ENCODE data around the gene GALNT2. TPM values are rescaled to one million over a fixed set of nuclear protein-coding genes. Genes with fewer than 3 reads are reported as not detected.

The GALNT2 gene
- total RNA-seq, 5 donors from 2014 or later (not counting 1 experiment from before 2014, with no cell fraction given), result 22.2 to 29.7 (median 23.5) TPM

DNA sequence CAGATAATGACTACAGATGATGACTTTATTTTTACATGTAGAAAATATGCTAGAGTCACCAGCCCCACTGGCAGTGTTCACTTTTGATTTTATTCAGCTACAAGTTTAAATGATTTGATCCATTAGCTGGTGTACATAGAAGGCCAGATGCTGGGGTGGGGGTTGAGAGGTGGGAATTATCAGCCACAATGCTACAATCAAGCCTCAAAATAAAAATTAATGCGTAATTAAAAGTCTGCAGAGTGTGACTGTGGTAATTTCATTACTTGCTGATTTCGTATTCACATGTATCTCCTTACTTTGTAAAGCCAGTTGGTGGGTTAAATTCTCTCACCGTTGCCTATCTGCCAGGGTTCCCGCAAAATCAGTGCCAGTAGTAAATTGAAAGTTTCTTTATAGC lies 109.3 kb downstream of the GALNT2 start:
- H3K4me1 Mint-ChIP-seq, result peaks cover 19 to 42% (median 34%) of the 10 kb centered on the region in 3 donors
- WGBS (ENCODE audit: insufficient coverage), result no CpG with 5 or more reads among the region's 4 CpGs
- H3K36me3 ChIP-seq (ENCODE audit: control insufficient read depth in 2 of 2, extremely low read depth in 1 of 2, insufficient read depth in 1 of 2, low read length in 1 of 2), result no peaks in the 10 kb centered on the region
- DNase-seq (no peak), ATAC-seq (replicated peaks in 1 of 4) (no peak)
- no peaks in the 10 kb centered on the region for H3K9me3 Mint-ChIP-seq
- no peaks in the 10 kb centered on the region for H3K27me3 ChIP-seq (replicated peaks in 1 of 2; ENCODE audit: control insufficient read depth in 2 of 2, extremely low read depth in 1 of 2, insufficient read depth in 2 of 2, low read length in 1 of 2)
- no peaks in the 10 kb centered on the region for H3K27me3 Mint-ChIP-seq
- H3K27ac Mint-ChIP-seq, result no peak overlapping the region
- POLR2A ChIA-PET, result no interaction called here
- H3K36me3 Mint-ChIP-seq, result peaks cover 37% of the 10 kb centered on the region
- H3K9me3 ChIP-seq, result no peaks in the 10 kb centered on the region
- no peak overlapping the region for H3K4me3 ChIP-seq (ENCODE audit: control insufficient read depth in 1 of 2, extremely low read depth in 1 of 2, low read length in 1 of 2)
- CTCF ChIA-PET, result no interaction called here
- no peak overlapping the region for H3K4me3 Mint-ChIP-seq
- H3K4me1 ChIP-seq (ENCODE audit: control insufficient read depth in 1 of 2, extremely low read depth in 1 of 2, insufficient read depth in 2 of 2, low read length in 2 of 2), result peaks cover 0 to 3% of the 10 kb centered on the region in 2 experiments
- H3K27ac ChIP-seq (ENCODE audit: low read length), result no peak overlapping the region

DNA sequence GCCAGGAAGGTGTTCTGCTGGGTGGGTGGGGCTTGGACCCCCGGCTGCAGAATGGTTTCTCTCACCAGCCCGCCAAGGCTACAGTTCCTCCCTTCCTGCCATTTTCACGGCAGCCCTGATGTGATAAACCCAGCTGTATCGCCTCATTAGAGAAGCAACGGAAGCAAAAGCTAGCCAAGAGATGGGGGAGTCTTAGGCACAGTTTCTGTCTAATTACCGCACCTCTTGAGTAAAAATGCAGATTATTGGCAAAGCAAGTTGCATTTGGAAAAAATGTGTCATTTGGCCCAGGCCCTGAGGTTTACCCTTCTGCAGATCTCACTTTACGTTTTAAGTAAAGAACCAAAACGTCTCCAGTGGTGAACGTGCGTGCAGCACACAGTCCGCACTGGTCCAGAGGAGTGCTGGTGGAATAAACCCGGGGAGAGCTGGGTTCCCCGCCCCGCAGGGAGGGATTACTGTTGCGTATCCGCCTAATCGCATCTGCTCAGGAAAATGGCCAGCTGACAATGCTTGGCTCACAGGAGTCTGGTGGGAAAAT lies 109.9 kb downstream of the GALNT2 start:
- Mint-ChIP-seq H3K4me1 (peaks cover 19 to 42% (median 36%) of the 10 kb centered on the region in 3 donors), H3K4me3 (no peak overlapping the region), H3K27me3 (no peaks in the 10 kb centered on the region), H3K27ac (no peak overlapping the region), H3K9me3 (no peaks in the 10 kb centered on the region), H3K36me3 (peaks cover 37% of the 10 kb centered on the region)
- Histone ChIP-seq H3K36me3 (ENCODE audit: control insufficient read depth in 2 of 2, extremely low read depth in 1 of 2, insufficient read depth in 1 of 2, low read length in 1 of 2) (no peaks in the 10 kb centered on the region), H3K9me3 (no peaks in the 10 kb centered on the region), H3K27ac (ENCODE audit: low read length) (no peak overlapping the region), H3K27me3 (replicated peaks in 1 of 2; ENCODE audit: control insufficient read depth in 2 of 2, extremely low read depth in 1 of 2, insufficient read depth in 2 of 2, low read length in 1 of 2) (no peaks in the 10 kb centered on the region), H3K4me1 (ENCODE audit: control insufficient read depth in 1 of 2, extremely low read depth in 1 of 2, insufficient read depth in 2 of 2, low read length in 2 of 2) (peaks cover 0 to 3% of the 10 kb centered on the region in 2 experiments), H3K4me3 (ENCODE audit: control insufficient read depth in 1 of 2, extremely low read depth in 1 of 2, low read length in 1 of 2) (no peak overlapping the region)
- no peak for ATAC-seq (replicated peaks in 1 of 4)
- POLR2A ChIA-PET, result interaction anchor here in 1 of 2 donors (0.5 kb wide), 1 partner anchor 10 kb away, joined by 3 read pairs; no protein-coding TSS in a partner anchor
- CTCF ChIA-PET, result interaction anchor here in 1 of 2 donors (0.7 kb wide), 1 partner anchor 9 kb away, joined by 4 read pairs; no protein-coding TSS in a partner anchor
- 81% methylated on average over 12 of the region's 17 CpGs for WGBS (ENCODE audit: insufficient coverage)
- DNase-seq, result peak in 1 of 35 experiments; percentile 4

DNA sequence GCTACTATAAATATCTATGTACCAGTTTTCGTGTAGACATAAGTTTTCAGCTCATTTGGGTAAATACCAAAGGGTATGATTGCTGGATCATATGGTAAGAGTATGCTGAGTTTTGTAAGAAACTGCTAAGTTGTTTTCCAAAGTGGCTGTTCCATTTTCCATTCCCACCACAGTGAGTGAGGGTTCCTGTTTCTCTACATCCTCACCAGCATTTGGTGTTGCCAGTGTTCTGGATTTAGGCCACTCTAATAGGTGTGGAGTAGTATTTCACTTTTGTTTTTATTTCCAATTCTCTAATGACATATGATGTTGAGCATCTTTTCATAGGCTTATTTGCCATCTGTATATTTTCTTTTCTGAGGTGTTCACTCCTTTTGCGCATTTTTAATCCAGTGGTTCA lies 112.2 kb downstream of the GALNT2 start:
- Mint-ChIP-seq H3K4me1 (peaks cover 15 to 25% (median 20%) of the 10 kb centered on the region in 3 donors), H3K36me3 (peaks cover 34% of the 10 kb centered on the region), H3K27me3 (no peaks in the 10 kb centered on the region), H3K27ac (no peak overlapping the region), H3K4me3 (no peak overlapping the region), H3K9me3 (no peaks in the 10 kb centered on the region)
- ATAC-seq (replicated peaks in 1 of 4), result no peak
- no peaks in the 10 kb centered on the region for H3K36me3 ChIP-seq (ENCODE audit: control insufficient read depth in 2 of 2, extremely low read depth in 1 of 2, insufficient read depth in 1 of 2, low read length in 1 of 2)
- H3K9me3 ChIP-seq, result no peaks in the 10 kb centered on the region
- no peaks in the 10 kb centered on the region for H3K27me3 ChIP-seq (replicated peaks in 1 of 2; ENCODE audit: control insufficient read depth in 2 of 2, extremely low read depth in 1 of 2, insufficient read depth in 2 of 2, low read length in 1 of 2)
- DNase-seq, result no peak
- H3K4me3 ChIP-seq (ENCODE audit: control insufficient read depth in 1 of 2, extremely low read depth in 1 of 2, low read length in 1 of 2), result no peak overlapping the region
- no peak overlapping the region for H3K27ac ChIP-seq (ENCODE audit: low read length)
- no peaks in the 10 kb centered on the region for H3K4me1 ChIP-seq (ENCODE audit: control insufficient read depth in 1 of 2, extremely low read depth in 1 of 2, insufficient read depth in 2 of 2, low read length in 2 of 2)
- CTCF ChIA-PET, result interaction anchor here in 1 of 2 donors (0.8 kb wide), 1 partner anchor 11 kb away, joined by 5 read pairs; no protein-coding TSS in a partner anchor
- no CpG with 5 or more reads among the region's 2 CpGs for WGBS (ENCODE audit: insufficient coverage)
- POLR2A ChIA-PET, result no interaction called here

DNA sequence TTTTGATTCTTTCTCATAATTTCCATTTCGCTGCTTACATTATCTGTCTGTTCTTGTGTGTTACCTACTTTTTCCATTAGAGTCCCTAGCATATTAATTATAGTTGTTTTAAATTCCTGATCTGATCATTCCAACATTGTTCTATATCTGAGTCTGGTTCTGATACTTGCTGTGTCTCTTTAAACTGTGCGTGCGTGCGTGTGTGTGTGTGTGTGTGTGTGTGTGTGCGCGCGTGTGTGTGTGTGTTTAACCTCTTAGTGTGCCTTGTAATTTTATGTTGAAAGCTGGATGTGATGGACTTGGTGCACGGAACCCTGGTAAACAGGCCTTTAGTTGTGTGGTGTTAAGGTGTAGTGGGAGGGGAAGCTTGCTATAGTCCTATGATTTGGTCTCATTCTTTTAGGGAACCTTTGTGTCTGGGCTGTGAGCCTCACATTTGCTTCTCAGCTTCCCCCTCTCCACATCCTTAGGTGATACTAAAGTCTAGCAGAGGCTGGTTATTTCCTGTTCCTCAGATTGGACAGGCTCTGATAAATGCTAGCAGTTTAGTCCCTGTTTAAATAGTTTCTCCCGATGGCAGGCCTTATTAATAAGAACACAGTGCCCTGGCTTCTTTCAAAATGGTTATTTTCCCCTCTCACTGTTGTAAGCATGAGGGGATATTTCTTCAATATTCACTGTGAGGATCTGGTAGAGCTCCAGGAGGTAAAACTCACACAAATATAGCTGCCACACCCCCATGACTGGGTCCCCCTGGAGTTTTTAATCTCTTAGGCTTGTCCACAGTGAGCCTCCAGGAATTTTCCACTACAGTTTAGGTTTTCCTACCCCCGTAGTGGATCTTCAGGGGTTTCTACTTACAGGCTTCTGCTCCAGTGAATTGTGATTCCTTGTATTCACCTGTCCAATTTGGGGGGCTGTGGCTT lies 118.3 kb downstream of the GALNT2 start:
- Mint-ChIP-seq H3K4me1 (peaks cover 35 to 48% (median 48%) of the 10 kb centered on the region in 3 donors), H3K36me3 (peaks cover 26% of the 10 kb centered on the region)
- WGBS (ENCODE audit: insufficient coverage), result 75% methylated on average over 6 of the region's 10 CpGs

DNA sequence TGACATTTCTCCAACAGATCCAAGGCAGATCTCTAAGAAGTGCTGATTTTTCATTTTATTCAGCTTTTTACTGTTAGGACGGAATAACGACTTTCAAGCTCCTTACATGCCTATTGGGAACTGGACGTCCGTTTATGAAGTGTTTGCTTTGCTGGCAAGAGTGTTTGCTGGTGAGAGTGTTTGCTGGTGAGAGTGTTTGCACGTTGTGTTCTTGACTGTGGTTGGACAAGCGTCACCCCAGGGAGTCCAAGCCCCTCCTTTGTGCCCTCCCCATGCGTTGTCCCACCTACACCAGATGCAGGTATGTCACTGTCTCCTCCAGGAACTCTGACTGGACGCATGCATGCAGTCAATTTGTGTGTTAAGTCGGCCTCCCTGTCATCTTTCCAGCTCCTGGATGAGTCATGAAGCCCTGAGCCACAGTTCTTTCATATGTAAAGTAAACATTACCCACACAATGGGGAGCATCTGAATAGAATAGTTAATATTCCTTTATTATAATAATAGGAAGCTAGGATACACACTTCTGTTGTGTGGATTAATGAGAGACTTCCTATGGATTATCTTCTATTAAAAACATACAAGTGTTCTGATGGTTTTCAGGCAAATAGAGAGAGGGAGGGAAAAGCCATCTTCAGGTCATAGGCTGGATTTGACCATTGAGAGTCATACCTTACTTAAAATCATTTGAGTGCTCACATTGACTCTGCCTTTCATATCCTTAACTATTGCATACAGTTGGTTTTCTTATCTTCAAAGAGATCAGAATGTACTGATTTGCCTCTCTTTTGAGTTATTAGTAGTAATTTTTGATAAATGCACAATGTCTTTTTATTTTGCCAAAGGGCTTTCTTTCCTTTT lies 119.2 kb downstream of the GALNT2 start:
- 94% methylated on average over 6 of the region's 9 CpGs for WGBS (ENCODE audit: insufficient coverage)
- Mint-ChIP-seq H3K36me3 (peaks cover 19% of the 10 kb centered on the region), H3K4me3 (peak overlapping the region in 1 of 3 donors; percentile 47), H3K4me1 (peaks cover 40 to 56% (median 55%) of the 10 kb centered on the region in 3 donors), H3K27ac (no peak overlapping the region), H3K9me3 (peaks cover 0 to 6% (median 0%) of the 10 kb centered on the region in 3 donors), H3K27me3 (no peaks in the 10 kb centered on the region)
- no peaks in the 10 kb centered on the region for H3K36me3 ChIP-seq (ENCODE audit: control insufficient read depth in 2 of 2, extremely low read depth in 1 of 2, insufficient read depth in 1 of 2, low read length in 1 of 2)
- CTCF ChIA-PET, result no interaction called here
- POLR2A ChIA-PET, result no interaction called here
- H3K4me1 ChIP-seq (ENCODE audit: control insufficient read depth in 1 of 2, extremely low read depth in 1 of 2, insufficient read depth in 2 of 2, low read length in 2 of 2), result peaks cover 14 to 28% of the 10 kb centered on the region in 2 experiments
- ATAC-seq (replicated peaks in 1 of 4), result no peak
- no peaks in the 10 kb centered on the region for H3K27me3 ChIP-seq (replicated peaks in 1 of 2; ENCODE audit: control insufficient read depth in 2 of 2, extremely low read depth in 1 of 2, insufficient read depth in 2 of 2, low read length in 1 of 2)
- H3K9me3 ChIP-seq, result no peaks in the 10 kb centered on the region
- no peak overlapping the region for H3K27ac ChIP-seq (ENCODE audit: low read length)
- DNase-seq, result no peak
- no peak overlapping the region for H3K4me3 ChIP-seq (ENCODE audit: control insufficient read depth in 1 of 2, extremely low read depth in 1 of 2, low read length in 1 of 2)

More for the DNA sequence above, 118.3 kb downstream of the GALNT2 start:
- Histone ChIP-seq H3K27me3 (replicated peaks in 1 of 2; ENCODE audit: control insufficient read depth in 2 of 2, extremely low read depth in 1 of 2, insufficient read depth in 2 of 2, low read length in 1 of 2) (no peaks in the 10 kb centered on the region), H3K4me1 (ENCODE audit: control insufficient read depth in 1 of 2, extremely low read depth in 1 of 2, insufficient read depth in 2 of 2, low read length in 2 of 2) (peaks cover 14 to 28% of the 10 kb centered on the region in 2 experiments), H3K36me3 (ENCODE audit: control insufficient read depth in 2 of 2, extremely low read depth in 1 of 2, insufficient read depth in 1 of 2, low read length in 1 of 2) (no peaks in the 10 kb centered on the region), H3K9me3 (no peaks in the 10 kb centered on the region), H3K27ac (ENCODE audit: low read length) (no peak overlapping the region), H3K4me3 (ENCODE audit: control insufficient read depth in 1 of 2, extremely low read depth in 1 of 2, low read length in 1 of 2) (no peak overlapping the region)
- Mint-ChIP-seq H3K27ac (no peak overlapping the region), H3K9me3 (peaks cover 0 to 6% (median 0%) of the 10 kb centered on the region in 3 donors), H3K27me3 (no peaks in the 10 kb centered on the region), H3K4me3 (no peak overlapping the region)
- no peak for DNase-seq
- POLR2A ChIA-PET, result no interaction called here
- ATAC-seq (replicated peaks in 1 of 4), result no peak
- CTCF ChIA-PET, result interaction anchor here in 1 of 2 donors (0.7 kb wide), 1 partner anchor 306 kb away, joined by 3 read pairs; no protein-coding TSS in a partner anchor

DNA sequence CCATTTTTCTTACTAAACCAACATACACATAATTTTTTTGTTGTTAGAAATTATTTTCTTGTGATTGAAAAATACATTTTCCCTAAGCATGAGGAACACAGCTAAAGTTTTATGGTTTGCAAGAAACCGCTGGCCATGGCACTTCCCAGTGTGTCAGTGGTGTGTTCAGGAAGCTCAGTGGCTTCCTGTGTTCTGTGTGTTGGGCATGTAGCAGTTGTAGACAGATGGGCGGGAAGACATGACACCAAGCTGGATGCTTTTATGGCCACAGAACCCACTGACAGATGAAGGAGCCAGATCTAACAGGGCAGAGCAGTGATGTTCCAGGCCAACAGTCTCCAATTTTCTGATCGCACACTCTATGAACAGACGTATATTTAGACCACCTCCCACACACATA lies 119.8 kb downstream of the GALNT2 start:
- no peak overlapping the region for H3K27ac ChIP-seq (ENCODE audit: low read length)

More for the DNA sequence above, 119.8 kb downstream of the GALNT2 start:
- Mint-ChIP-seq H3K27ac (peak overlapping the region in 1 of 2 donors; percentile 31), H3K4me3 (peak overlapping the region in 1 of 3 donors; percentile 47), H3K9me3 (peaks cover 0 to 6% (median 0%) of the 10 kb centered on the region in 3 donors), H3K4me1 (peaks cover 40 to 56% (median 54%) of the 10 kb centered on the region in 3 donors), H3K27me3 (no peaks in the 10 kb centered on the region), H3K36me3 (peaks cover 18% of the 10 kb centered on the region)
- ChIA-PET CTCF (no interaction called here), POLR2A (interaction anchor here in 1 of 2 donors (0.9 kb wide), 1 partner anchor 10 kb away, joined by 3 read pairs; no protein-coding TSS in a partner anchor)
- WGBS (ENCODE audit: insufficient coverage), result 14% methylated on average over 1 of the region's 4 CpGs
- Histone ChIP-seq H3K27me3 (replicated peaks in 1 of 2; ENCODE audit: control insufficient read depth in 2 of 2, extremely low read depth in 1 of 2, insufficient read depth in 2 of 2, low read length in 1 of 2) (no peaks in the 10 kb centered on the region), H3K4me3 (ENCODE audit: control insufficient read depth in 1 of 2, extremely low read depth in 1 of 2, low read length in 1 of 2) (no peak overlapping the region), H3K9me3 (no peaks in the 10 kb centered on the region), H3K4me1 (ENCODE audit: control insufficient read depth in 1 of 2, extremely low read depth in 1 of 2, insufficient read depth in 2 of 2, low read length in 2 of 2) (peaks cover 14 to 28% of the 10 kb centered on the region in 2 experiments), H3K36me3 (ENCODE audit: control insufficient read depth in 2 of 2, extremely low read depth in 1 of 2, insufficient read depth in 1 of 2, low read length in 1 of 2) (no peaks in the 10 kb centered on the region)
- peak; percentile 36 to 68 (median 54) for ATAC-seq (replicated peaks in 1 of 4)
- peak in 2 of 35 experiments; percentile 7 to 21 for DNase-seq

All from T-cell (primary cell).